C4-2B (cell line): ENCODE data around the gene AP4S1.

ENCODE experiments used
- H3K27ac ChIP-seq: fragments of 450-650 bp; 2 replicates; pipeline ENCODE4 v1.5.1; 2017
- CTCF ChIP-seq: fragments of 450-650 bp; conservative IDR thresholded peaks from 2 replicates; pipeline ENCODE4 v1.5.1; 2017; ENCODE audit warnings: mild to moderate bottlenecking
- ZFX ChIP-seq: fragments of 450-650 bp; IDR thresholded peaks from 2 replicates; pipeline ENCODE4 v1.6.1; 2017

Gene AP4S1

GRCh38 chr14:31025367-31026076, at the start of gene AP4S1:
Gene AP4S1 (plus strand): TSS chr14:31025649. CDS start chr14:31066197, 40,548 bp downstream.
- H3K27ac ChIP-seq, result peak within 1 kb of the TSS; percentile 97
- no peak for TF ChIP-seq CTCF
- peak; percentile 92 for TF ChIP-seq ZFX

GRCh38 chr14:30977752-30978151, 47.7 kb upstream of the AP4S1 start:
- no peak for TF ChIP-seq CTCF
- no peak for TF ChIP-seq ZFX
- no peak overlapping the region for H3K27ac ChIP-seq

GRCh38 chr14:30980106-30980704, 45.2 kb upstream of the AP4S1 start:
- TF ChIP-seq CTCF, result peak; percentile 86

GRCh38 chr14:30980980-30981379, 44.5 kb upstream of the AP4S1 start:
- H3K27ac ChIP-seq, result no peak overlapping the region
- no peak for TF ChIP-seq CTCF
- TF ChIP-seq ZFX, result no peak

More at GRCh38 chr14:30980106-30980704, 45.2 kb upstream of the AP4S1 start:
- H3K27ac ChIP-seq, result peak overlapping the region; percentile 8; the same call in 1 of the 2 replicates

- TF ChIP-seq CTCF (no peak), ZFX (no peak)
- H3K27ac ChIP-seq, result no peak overlapping the region
Observed at GRCh38 chr14:30982533-30982932, 42.9 kb upstream of the AP4S1 start.

- TF ChIP-seq CTCF (no peak), ZFX (no peak)
- no peak overlapping the region for H3K27ac ChIP-seq
Observed at GRCh38 chr14:30983858-30984257, 41.6 kb upstream of the AP4S1 start.

- no peak overlapping the region for H3K27ac ChIP-seq
- TF ChIP-seq ZFX (no peak), CTCF (no peak)
Observed at GRCh38 chr14:30985796-30986195, 39.7 kb upstream of the AP4S1 start.
